GM10266 (cell line): Measurements from ENCODE around the gene CCDC50.

ENCODE experiments used
- DNase-seq: peaks from one replicate; pipeline ENCODE4 v3.0.0; 2012; ENCODE audit errors: extremely low spot score
- TF ChIP-seq, protein P1 (sequence below): IDR thresholded peaks from 2 replicates; pipeline ENCODE4 v1.5.1; 2012; ENCODE audit warnings: mild to moderate bottlenecking, low read depth; ENCODE audit not compliant: control insufficient read depth, insufficient read depth; ENCODE audit errors: missing control alignments

Gene CCDC50

DNA sequence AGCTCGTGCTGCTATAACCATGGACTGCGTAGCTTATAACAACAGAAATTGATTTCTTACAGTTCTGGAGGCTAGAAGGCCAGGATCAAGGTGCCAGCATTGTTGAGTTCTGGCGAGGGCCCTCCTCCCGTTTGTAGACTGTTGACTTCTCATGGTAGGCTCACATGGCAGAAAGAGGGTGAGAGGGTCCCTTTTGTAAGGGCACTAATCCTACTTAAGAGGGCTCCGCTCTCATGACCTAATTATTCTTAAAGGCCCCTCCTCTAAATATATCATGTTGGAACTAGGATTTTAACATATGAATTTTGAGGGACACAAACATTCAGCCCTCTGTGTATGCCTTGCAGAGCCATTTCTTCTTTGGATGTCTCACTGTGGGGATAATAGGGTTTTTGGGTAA, 103.0 kb downstream of the CCDC50 start:
- TF ChIP-seq, protein P1, sequence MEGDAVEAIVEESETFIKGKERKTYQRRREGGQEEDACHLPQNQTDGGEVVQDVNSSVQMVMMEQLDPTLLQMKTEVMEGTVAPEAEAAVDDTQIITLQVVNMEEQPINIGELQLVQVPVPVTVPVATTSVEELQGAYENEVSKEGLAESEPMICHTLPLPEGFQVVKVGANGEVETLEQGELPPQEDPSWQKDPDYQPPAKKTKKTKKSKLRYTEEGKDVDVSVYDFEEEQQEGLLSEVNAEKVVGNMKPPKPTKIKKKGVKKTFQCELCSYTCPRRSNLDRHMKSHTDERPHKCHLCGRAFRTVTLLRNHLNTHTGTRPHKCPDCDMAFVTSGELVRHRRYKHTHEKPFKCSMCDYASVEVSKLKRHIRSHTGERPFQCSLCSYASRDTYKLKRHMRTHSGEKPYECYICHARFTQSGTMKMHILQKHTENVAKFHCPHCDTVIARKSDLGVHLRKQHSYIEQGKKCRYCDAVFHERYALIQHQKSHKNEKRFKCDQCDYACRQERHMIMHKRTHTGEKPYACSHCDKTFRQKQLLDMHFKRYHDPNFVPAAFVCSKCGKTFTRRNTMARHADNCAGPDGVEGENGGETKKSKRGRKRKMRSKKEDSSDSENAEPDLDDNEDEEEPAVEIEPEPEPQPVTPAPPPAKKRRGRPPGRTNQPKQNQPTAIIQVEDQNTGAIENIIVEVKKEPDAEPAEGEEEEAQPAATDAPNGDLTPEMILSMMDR: no peak
- no peak for DNase-seq

- TF ChIP-seq, protein P1: no peak
- no peak for DNase-seq
Measured at GRCh38 chr3:191434024-191434423, 104.8 kb downstream of the CCDC50 start.

- TF ChIP-seq, protein P1: no peak
- no peak for DNase-seq
Measured at GRCh38 chr3:191435981-191436380, 106.8 kb downstream of the CCDC50 start.

GRCh38 chr3:191438150-191438814, 109.1 kb downstream of the CCDC50 start:
- TF ChIP-seq, protein P1: no peak
- DNase-seq: no peak

- no peak for DNase-seq
- TF ChIP-seq, protein P1: no peak
Measured at GRCh38 chr3:191440532-191440931, 111.3 kb downstream of the CCDC50 start.

DNA sequence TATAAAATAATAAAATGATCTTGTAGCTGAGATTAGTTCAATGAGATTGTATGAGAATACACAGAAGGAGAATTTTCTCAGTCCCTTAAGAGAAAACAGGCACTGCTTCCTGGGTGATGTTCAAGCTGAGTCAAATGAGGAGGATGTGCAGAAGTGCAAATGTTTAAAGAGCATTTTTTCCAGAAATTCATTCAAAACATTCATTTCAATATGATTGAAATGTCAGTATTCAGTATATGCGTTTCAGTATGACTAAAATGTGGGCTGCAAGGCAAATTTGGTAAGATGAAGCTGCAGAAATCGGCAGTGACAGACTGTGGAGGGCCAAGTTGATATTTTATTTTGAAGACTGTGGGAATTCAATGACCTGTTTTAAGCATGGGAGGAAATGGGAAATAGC, 112.5 kb downstream of the CCDC50 start:
- TF ChIP-seq, protein P1: no peak

DNA sequence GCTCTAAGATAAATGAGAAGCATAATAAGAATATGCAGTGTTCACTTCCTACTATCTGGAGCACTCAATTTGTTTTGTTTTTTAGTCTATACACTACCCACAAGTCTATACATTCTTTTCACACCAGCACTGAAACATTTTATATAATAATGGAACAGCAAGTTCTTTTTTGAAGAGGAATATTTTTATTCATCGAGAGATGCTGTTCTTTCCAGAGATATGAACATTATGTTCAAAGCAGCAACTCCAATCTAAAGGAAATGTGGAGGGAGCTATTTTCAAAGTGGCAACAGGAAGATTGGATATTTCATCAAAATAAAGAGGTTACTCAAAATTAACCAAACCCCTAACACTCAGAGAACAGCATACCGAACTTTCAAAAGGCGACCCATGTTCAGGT, 115.4 kb downstream of the CCDC50 start:
- TF ChIP-seq, protein P1: no peak
- DNase-seq: no peak

More for the DNA sequence above, 112.5 kb downstream of the CCDC50 start:
- DNase-seq: no peak
